Stimulated activated CD8-positive, alpha-beta memory T cell treated with anti-CD3 and anti-CD28 coated beads, Interleukin-7, amount 100 ng/mL, for 48 hours (primary cell): ENCODE measurements around the gene DDX54.

ENCODE experiments used
- DNase-seq, 2 donors: peaks; one replicate each; pipeline ENCODE4 v3.0.0-alpha.2; 2020; ENCODE audit warnings: low read depth in 1 of 2; ENCODE audit errors: extremely low read depth in 1 of 2

The DDX54 gene

GRCh38 chr12:113191227-113191626 is 5.9 kb upstream of the DDX54 start:
- no peak for DNase-seq

GRCh38 chr12:113190761-113191160 is 5.5 kb upstream of the DDX54 start:
- no peak for DNase-seq

GRCh38 chr12:113189361-113189760 is 4.1 kb upstream of the DDX54 start:
- no peak for DNase-seq

- DNase-seq = no peak
These were observed 1.5 kb upstream of the DDX54 start for GRCh38 chr12:113186666-113187325.

GRCh38 chr12:113186033-113186365 is 721 bp upstream of the DDX54 start:
- DNase-seq = no peak

GRCh38 chr12:113184900-113185179 is 438 bp downstream of the DDX54 start:
- peak; percentile 74 to 80 for DNase-seq

GRCh38 chr12:113184098-113184899 is 979 bp downstream of the DDX54 start:
- peak in 1 of 2 donors; percentile 59 for DNase-seq

- no peak for DNase-seq
These were observed 2.2 kb downstream of the DDX54 start for GRCh38 chr12:113183030-113183589.

- DNase-seq = no peak
These were observed 3.3 kb downstream of the DDX54 start for GRCh38 chr12:113181975-113182374.

- no peak for DNase-seq
These were observed 4.9 kb downstream of the DDX54 start for GRCh38 chr12:113180333-113180732.

- no peak for DNase-seq
These were observed 6.3 kb downstream of the DDX54 start for GRCh38 chr12:113179023-113179422.

- DNase-seq = peak; percentile 45 to 71
These were observed 10.6 kb downstream of the DDX54 start for GRCh38 chr12:113174461-113175384.

GRCh38 chr12:113173081-113173698 is 12.1 kb downstream of the DDX54 start:
- no peak for DNase-seq

- no peak for DNase-seq
These were observed 13.1 kb downstream of the DDX54 start for GRCh38 chr12:113172185-113172584.

- DNase-seq = no peak
These were observed 13.7 kb downstream of the DDX54 start for GRCh38 chr12:113171543-113171942.

- no peak for DNase-seq
These were observed 14.4 kb downstream of the DDX54 start for GRCh38 chr12:113170926-113171325.

GRCh38 chr12:113170457-113170856 is 14.8 kb downstream of the DDX54 start:
- DNase-seq = no peak

- no peak for DNase-seq
These were observed 15.6 kb downstream of the DDX54 start for GRCh38 chr12:113169697-113170096.

- no peak for DNase-seq
These were observed 17.4 kb downstream of the DDX54 start for GRCh38 chr12:113167868-113168267.

GRCh38 chr12:113165521-113166450 is 19.5 kb downstream of the DDX54 start:
- no peak for DNase-seq
